GM13977 (cell line): ENCODE results near the gene POLR1F.
A peak's percentile ranks its signal among the peaks of the same experiment; 100 is the strongest.

Source experiments
- DNase-seq: peaks from one replicate; pipeline ENCODE4 v3.0.0; 2012; ENCODE audit warnings: low spot score
- in situ Hi-C: fragments of 300-500 bp; cut with MboI; formaldehyde crosslinking; loops from one replicate; pipeline ENCODE4 v1.12.0; 2022; ENCODE audit warnings: low sequenced_read_pairs, low pct_unique_long_range_greater_than_20kb, mixed read lengths, inconsistent platforms; ENCODE audit not compliant: unreplicated experiment
- TF ChIP-seq, protein P1 (sequence below): IDR thresholded peaks from 2 replicates; pipeline ENCODE4 v1.5.1; 2012; ENCODE audit warnings: mild to moderate bottlenecking, control low read depth; ENCODE audit not compliant: insufficient read depth; ENCODE audit errors: extremely low read depth, missing control alignments

Gene POLR1F

DNA sequence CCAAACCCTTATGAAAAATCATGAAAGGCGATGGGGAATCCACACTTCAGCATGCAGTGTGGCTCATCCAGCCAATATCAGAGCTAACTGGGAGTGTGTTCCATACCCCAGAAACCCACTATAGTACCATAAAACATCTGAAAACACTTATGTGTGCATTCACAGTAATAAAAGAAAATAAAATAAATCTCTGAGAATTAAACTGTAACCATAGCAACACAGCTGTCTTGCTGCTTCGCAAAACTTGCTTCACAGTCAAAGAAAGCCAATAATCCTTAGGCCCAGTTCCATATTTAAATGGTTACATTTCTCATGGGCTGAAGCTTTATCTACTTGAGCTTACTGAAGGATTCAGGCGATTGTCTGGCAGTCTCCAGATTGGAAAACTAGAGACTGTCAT, 19.9 kb upstream of the POLR1F start:
- no peak for DNase-seq
- in situ Hi-C loops, result no loop called here
- TF ChIP-seq, protein P1, sequence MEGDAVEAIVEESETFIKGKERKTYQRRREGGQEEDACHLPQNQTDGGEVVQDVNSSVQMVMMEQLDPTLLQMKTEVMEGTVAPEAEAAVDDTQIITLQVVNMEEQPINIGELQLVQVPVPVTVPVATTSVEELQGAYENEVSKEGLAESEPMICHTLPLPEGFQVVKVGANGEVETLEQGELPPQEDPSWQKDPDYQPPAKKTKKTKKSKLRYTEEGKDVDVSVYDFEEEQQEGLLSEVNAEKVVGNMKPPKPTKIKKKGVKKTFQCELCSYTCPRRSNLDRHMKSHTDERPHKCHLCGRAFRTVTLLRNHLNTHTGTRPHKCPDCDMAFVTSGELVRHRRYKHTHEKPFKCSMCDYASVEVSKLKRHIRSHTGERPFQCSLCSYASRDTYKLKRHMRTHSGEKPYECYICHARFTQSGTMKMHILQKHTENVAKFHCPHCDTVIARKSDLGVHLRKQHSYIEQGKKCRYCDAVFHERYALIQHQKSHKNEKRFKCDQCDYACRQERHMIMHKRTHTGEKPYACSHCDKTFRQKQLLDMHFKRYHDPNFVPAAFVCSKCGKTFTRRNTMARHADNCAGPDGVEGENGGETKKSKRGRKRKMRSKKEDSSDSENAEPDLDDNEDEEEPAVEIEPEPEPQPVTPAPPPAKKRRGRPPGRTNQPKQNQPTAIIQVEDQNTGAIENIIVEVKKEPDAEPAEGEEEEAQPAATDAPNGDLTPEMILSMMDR, result no peak

- no peak for DNase-seq
Measured at GRCh38 chr7:19725770-19726169, 16.9 kb upstream of the POLR1F start.

DNA sequence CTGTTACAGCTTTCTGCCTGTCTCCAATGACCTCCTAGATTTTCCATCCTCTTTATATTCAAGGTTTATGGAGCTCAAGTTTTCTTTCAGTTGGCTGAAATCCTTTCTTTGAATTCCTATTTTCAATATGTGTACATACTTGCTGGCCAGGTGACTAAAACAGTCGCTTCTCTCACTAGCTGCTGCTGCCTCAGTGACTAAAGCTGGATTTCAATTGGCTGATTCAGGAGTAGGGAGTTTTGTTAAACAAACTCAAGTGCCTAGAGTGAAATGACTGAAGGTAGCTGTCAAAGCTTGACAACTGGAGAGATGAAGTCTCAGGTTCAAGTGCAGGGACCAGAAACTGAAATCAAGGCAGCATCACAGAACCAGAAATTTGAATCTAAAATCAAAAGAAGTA, 6.7 kb upstream of the POLR1F start:
- in situ Hi-C loops, result no loop called here
- TF ChIP-seq, protein P1, result no peak
- no peak for DNase-seq

More at GRCh38 chr7:19725770-19726169, 16.9 kb upstream of the POLR1F start:
- TF ChIP-seq, protein P1, result no peak
- in situ Hi-C loops, result no loop called here

DNA sequence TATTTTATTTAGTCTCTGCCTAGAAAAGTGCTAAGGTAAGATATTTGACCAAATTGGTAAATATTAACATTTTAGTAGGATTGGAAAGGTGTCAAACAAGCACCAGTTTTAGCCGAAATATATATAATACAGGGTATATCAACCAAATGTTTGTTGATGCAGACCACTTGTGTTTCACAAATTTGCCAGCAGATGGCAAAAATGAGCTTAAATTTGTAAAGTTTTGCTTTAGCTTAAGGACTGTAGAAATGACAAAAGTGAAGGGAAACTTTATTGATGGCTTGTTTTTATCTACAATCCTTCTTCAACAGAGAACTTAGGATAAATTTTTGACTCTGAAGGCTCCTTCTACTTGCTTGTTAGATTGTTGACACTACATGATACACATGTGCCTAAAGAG, 4.8 kb upstream of the POLR1F start:
- DNase-seq, result no peak
- TF ChIP-seq, protein P1, result peak; percentile 57
- in situ Hi-C loops, result no loop called here

- TF ChIP-seq, protein P1, result no peak
- DNase-seq, result no peak
- in situ Hi-C loops, result no loop called here
Measured at GRCh38 chr7:19709249-19709578, 377 bp upstream of the POLR1F start.

DNA sequence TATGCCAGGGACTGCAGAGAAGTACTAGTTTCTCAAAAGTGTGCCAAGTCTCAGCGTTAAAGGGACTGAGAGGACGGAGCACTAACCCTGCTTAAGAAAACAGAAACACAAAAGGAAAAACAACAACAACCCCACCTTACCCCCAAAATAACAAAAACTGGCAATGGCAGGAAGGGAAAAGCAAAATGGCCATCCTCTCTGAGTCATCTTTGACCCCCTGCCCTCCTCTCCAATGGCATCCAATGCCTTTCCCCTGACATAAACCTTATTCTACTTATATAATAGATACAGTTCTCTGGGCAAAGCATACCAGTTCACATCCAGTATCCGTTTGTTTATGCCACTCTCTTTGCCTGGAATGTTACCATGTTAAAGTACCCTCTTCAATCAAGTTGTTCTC, 1.6 kb downstream of the POLR1F start:
- in situ Hi-C loops, result no loop called here
- DNase-seq, result no peak
- TF ChIP-seq, protein P1, result no peak

GRCh38 chr7:19705663-19706062, 3.2 kb downstream of the POLR1F start:
- in situ Hi-C loops, result no loop called here
- TF ChIP-seq, protein P1, result no peak
- DNase-seq, result no peak
